DND-41 (cell line): ENCODE data around the gene SLC30A4.

Experiments
- ATAC-seq: fragments of 200-7000 bp; cut with Tn5 transposase; 3 replicates; pipeline ENCODE4 v1.9.1; 2021; ENCODE audit warnings: low read depth; ENCODE audit not compliant: insufficient read depth
- DNase-seq: peaks from one replicate; pipeline ENCODE4 v3.0.0-alpha.2; 2020
- H2AFZ ChIP-seq: 2 replicates; pipeline ENCODE4 v1.6.0; 2012; ENCODE audit warnings: low read depth, low read length
- H3K27ac ChIP-seq: 2 replicates; pipeline ENCODE4 v1.5.1; 2012; ENCODE audit warnings: low read length, inconsistent platforms
- H3K27me3 ChIP-seq: fragments of 200-600 bp; sonication (generic); 2 replicates; pipeline ENCODE4 v1.6.0; 2012; ENCODE audit warnings: low read length, mild to moderate bottlenecking, inconsistent platforms; ENCODE audit not compliant: insufficient read depth, poor library complexity
- H3K36me3 ChIP-seq: 2 replicates; pipeline ENCODE4 v1.5.1; 2012; ENCODE audit warnings: low read length, inconsistent platforms; ENCODE audit not compliant: insufficient read depth
- H3K4me1 ChIP-seq: 2 replicates; pipeline ENCODE4 v1.5.1; 2012; ENCODE audit warnings: mild to moderate bottlenecking, low read length; ENCODE audit not compliant: insufficient read depth
- H3K4me2 ChIP-seq: 2 replicates; pipeline ENCODE4 v1.6.0; 2012; ENCODE audit warnings: mild to moderate bottlenecking, moderate library complexity, low read length, inconsistent platforms; ENCODE audit not compliant: insufficient read depth
- H3K4me3 ChIP-seq, 2 experiments: fragments of 200-600 bp in 1 of 2; shearing (Covaris generic) in 1 of 2; 2 replicates each; pipeline ENCODE4 v1.5.1; 2012 to 2016; ENCODE audit warnings: inconsistent platforms in 2 of 2, low read length in 2 of 2, mild to moderate bottlenecking in 2 of 2, low read depth in 1 of 2, moderate library complexity in 1 of 2
- H3K79me2 ChIP-seq: 2 replicates; pipeline ENCODE4 v1.6.0; 2012; ENCODE audit warnings: low read length, inconsistent platforms; ENCODE audit not compliant: insufficient read depth
- H3K9ac ChIP-seq: 2 replicates; pipeline ENCODE4 v1.6.0; 2012; ENCODE audit warnings: low read depth, mild to moderate bottlenecking, inconsistent platforms, low read length, moderate library complexity
- H3K9me3 ChIP-seq: 2 replicates; pipeline ENCODE4 v1.5.1; 2012; ENCODE audit warnings: low read length, moderate library complexity, mild to moderate bottlenecking, inconsistent platforms; ENCODE audit not compliant: insufficient read depth, severe bottlenecking
- H4K20me1 ChIP-seq: 2 replicates; pipeline ENCODE4 v1.6.0; 2012; ENCODE audit warnings: low read length; ENCODE audit not compliant: insufficient read depth
- EZH2 ChIP-seq: IDR thresholded peaks from 3 replicates; pipeline ENCODE4 v1.6.1; 2012; ENCODE audit warnings: borderline replicate concordance, low read depth, mild to moderate bottlenecking, moderate library complexity, low read length, inconsistent platforms; ENCODE audit not compliant: severe bottlenecking
- TF ChIP-seq, protein P1 (sequence below): IDR thresholded peaks from 2 replicates; pipeline ENCODE4 v1.5.1; 2012; ENCODE audit warnings: borderline replicate concordance, low read length, moderate library complexity, mild to moderate bottlenecking; ENCODE audit not compliant: poor library complexity, severe bottlenecking; ENCODE audit errors: extremely low read depth

SLC30A4 gene

DNA sequence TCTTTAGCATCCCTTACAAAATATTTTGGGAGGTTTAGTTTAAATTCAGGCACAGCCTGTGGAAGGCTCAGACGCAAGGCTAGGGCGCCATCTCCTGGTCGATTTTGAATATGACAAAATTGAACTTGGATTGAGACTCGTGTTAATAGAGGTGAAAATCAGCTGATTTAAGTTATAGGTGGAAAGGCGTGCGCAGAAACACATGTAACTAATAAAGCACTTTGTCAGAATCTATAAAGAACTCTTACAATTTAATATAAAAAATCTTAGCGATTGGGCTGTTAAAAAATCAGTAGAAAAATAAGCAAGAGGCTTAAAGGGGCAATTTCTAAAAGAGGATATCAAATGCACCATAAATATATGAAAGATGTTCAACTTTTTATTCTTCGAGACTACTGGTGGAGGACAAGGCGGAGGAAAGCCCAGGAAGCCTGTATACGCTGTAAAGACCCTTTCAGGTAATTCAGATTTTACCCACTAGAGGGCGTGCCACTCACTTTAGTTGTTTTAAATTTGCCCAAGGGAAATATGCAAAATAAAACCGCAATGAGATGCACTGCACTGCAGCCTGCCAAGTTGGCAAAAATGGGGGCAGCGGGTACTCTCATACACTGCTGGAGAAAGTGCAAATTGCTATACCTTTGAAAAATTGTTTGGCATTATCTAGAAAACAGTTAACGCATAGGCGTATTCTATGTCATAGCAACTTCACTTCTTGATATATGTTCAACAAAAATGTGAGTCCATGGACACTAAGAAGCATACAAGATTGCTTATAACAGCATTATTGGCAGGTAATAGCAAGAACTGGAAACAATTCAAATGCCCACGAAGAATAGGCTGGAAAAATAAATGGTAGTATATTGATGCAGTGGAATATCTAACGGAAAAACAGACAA, 64.7 kb downstream of the SLC30A4 start:
- no peak for TF ChIP-seq EZH2
- TF ChIP-seq, protein P1, sequence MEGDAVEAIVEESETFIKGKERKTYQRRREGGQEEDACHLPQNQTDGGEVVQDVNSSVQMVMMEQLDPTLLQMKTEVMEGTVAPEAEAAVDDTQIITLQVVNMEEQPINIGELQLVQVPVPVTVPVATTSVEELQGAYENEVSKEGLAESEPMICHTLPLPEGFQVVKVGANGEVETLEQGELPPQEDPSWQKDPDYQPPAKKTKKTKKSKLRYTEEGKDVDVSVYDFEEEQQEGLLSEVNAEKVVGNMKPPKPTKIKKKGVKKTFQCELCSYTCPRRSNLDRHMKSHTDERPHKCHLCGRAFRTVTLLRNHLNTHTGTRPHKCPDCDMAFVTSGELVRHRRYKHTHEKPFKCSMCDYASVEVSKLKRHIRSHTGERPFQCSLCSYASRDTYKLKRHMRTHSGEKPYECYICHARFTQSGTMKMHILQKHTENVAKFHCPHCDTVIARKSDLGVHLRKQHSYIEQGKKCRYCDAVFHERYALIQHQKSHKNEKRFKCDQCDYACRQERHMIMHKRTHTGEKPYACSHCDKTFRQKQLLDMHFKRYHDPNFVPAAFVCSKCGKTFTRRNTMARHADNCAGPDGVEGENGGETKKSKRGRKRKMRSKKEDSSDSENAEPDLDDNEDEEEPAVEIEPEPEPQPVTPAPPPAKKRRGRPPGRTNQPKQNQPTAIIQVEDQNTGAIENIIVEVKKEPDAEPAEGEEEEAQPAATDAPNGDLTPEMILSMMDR: peak; percentile 67
- DNase-seq: peak; percentile 78
- Histone ChIP-seq H3K27ac (peak overlapping the region; percentile 55), H3K27me3 (no peaks in the 10 kb centered on the region), H3K9ac (peak overlapping the region; percentile 35), H3K4me2 (peak overlapping the region; percentile 93), H3K4me3 (peak overlapping the region; percentile 17 to 57; a peak in 3 of 4 replicates), H3K36me3 (no peaks in the 10 kb centered on the region), H2AFZ (peak overlapping the region; percentile 78), H4K20me1 (no peaks in the 10 kb centered on the region), H3K4me1 (peaks cover 47% of the 10 kb centered on the region), H3K9me3 (no peaks in the 10 kb centered on the region), H3K79me2 (no peaks in the 10 kb centered on the region)
- ATAC-seq: peak; percentile 67

DNA sequence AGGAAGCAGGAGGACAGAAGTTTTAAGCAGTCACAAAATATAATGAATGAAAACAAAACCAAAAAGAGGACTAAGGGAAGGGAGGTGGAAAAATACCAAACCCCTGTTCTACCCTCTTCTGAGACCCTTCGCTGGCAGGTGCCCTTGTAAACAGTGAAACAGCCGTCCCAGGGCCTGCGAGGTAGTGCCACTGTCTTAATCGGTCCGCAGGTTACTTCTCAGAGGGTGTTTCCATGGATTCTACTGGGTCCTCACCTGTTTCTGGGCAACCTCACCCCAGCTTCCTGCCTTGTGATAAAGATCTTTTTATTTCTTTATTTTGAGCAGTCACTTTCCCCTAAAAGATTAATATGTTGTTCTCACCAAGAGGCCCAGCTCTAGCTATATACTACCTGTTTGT, 65.3 kb downstream of the SLC30A4 start:
- DNase-seq (no peak), ATAC-seq (peak; percentile 2; the same call in 1 of the 3 replicates)
- no peak overlapping the region for H3K4me3 ChIP-seq
- H3K27ac ChIP-seq: no peak overlapping the region
- H3K4me2 ChIP-seq: peak overlapping the region; percentile 93; the same call in 1 of the 2 replicates
- no peaks in the 10 kb centered on the region for H3K36me3 ChIP-seq
- no peak overlapping the region; the same call in 1 of the 2 replicates for H3K9ac ChIP-seq
- no peaks in the 10 kb centered on the region for H3K27me3 ChIP-seq
- no peaks in the 10 kb centered on the region for H3K9me3 ChIP-seq
- no peak for TF ChIP-seq EZH2
- TF ChIP-seq, protein P1: no peak
- H3K4me1 ChIP-seq: peaks cover 47% of the 10 kb centered on the region
- no peaks in the 10 kb centered on the region for H3K79me2 ChIP-seq
- H4K20me1 ChIP-seq: no peaks in the 10 kb centered on the region
- no peak overlapping the region for H2AFZ ChIP-seq

DNA sequence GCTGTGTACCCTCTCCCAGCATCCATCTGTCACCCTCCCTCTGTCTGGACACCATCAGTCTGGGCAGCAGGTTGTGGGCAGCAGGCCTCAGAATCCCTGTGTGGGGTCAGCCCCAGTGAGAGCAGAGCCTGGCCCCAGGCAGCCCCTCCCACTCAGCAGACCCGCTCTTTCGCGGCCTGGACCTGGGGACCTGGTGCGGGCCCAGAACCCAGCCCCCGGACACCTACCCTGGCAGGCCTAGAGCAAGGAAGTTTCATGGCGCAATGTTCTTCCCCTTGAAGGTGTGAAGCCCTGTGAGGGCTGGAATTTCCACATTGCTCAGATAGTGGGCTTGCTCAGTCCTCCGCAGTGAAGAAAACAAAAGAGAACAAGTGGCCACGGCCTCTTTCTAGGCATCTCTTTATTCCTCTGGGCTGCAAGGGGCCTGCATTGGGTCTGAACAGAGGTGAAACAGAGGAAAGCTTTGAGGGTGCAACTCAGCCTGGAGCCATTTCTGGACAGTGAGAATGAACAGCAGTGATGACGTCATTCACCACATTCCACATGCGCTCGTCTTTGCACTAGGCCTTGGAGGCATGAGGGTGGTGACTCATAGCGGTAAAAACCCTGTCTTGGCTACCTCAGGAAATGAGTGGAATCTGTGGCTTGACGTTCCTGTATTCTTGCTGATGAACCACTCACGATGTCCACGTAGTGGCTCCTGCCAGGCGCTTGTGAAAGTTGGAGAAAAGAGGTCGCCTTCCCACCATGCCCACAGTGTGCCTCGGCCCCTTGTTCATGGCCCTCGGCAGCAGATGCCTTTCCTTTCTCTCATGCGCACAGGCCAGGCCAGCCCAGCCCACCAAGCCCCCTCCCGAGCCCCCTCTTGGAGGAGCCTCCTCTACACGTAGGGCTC, 66.1 kb downstream of the SLC30A4 start:
- H3K27ac ChIP-seq: no peak overlapping the region
- H3K9me3 ChIP-seq: no peaks in the 10 kb centered on the region
- H3K4me1 ChIP-seq: peaks cover 47% of the 10 kb centered on the region
- no peak overlapping the region for H3K4me2 ChIP-seq
- H3K27me3 ChIP-seq: no peaks in the 10 kb centered on the region
- H3K36me3 ChIP-seq: no peaks in the 10 kb centered on the region
- no peak for TF ChIP-seq EZH2
- TF ChIP-seq, protein P1: no peak
- ATAC-seq (peak; percentile 25; the same call in 2 of the 3 replicates), DNase-seq (peak; percentile 50)
- H3K9ac ChIP-seq: no peak overlapping the region
- H3K4me3 ChIP-seq: no peak overlapping the region
- no peaks in the 10 kb centered on the region for H3K79me2 ChIP-seq
- no peaks in the 10 kb centered on the region for H4K20me1 ChIP-seq
- no peak overlapping the region for H2AFZ ChIP-seq
